GM23338 (cell line): ENCODE data around the gene SPATA4. TPM values are rescaled to one million over a fixed set of nuclear protein-coding genes. Genes with fewer than 3 reads are reported as not detected.

Experiments
- ATAC-seq: fragments of 200-7000 bp; cut with Tn5 transposase; 3 replicates; pipeline ENCODE4 v1.9.1; 2020
- DNase-seq: peaks from one replicate; pipeline ENCODE4 v3.0.0-alpha.2; 2015; ENCODE audit warnings: low spot score
- H2AFZ ChIP-seq: fragments of 200-600 bp; sonication (generic); 2 replicates; pipeline ENCODE4 v1.8.0; 2016; ENCODE audit warnings: antibody characterized with exemption, mild to moderate bottlenecking, moderate library complexity
- H3F3A ChIP-seq: fragments of 200-600 bp; sonication (generic); replicated peaks from 2 replicates; pipeline ENCODE4 v1.8.0; 2017; ENCODE audit warnings: antibody characterized with exemption, mixed run types, low read depth
- H3K27ac ChIP-seq: fragments of 200-600 bp; sonication (generic); 2 replicates; pipeline ENCODE4 v1.6.1; 2016; ENCODE audit warnings: low read depth
- H3K27me3 ChIP-seq: fragments of 200-600 bp; sonication (generic); 2 replicates; pipeline ENCODE4 v1.8.0; 2016; ENCODE audit warnings: mild to moderate bottlenecking, mixed run types, moderate library complexity; ENCODE audit not compliant: insufficient read depth
- H3K36me3 ChIP-seq: fragments of 200-600 bp; sonication (generic); 2 replicates; pipeline ENCODE4 v1.8.0; 2016; ENCODE audit warnings: mild to moderate bottlenecking; ENCODE audit not compliant: insufficient read depth
- H3K4me1 ChIP-seq: fragments of 200-600 bp; sonication (generic); 2 replicates; pipeline ENCODE4 v1.8.0; 2016; ENCODE audit warnings: mild to moderate bottlenecking, moderate library complexity; ENCODE audit not compliant: insufficient read depth
- H3K4me2 ChIP-seq: fragments of 200-600 bp; sonication (generic); 2 replicates; pipeline ENCODE4 v1.7.1; 2017; ENCODE audit warnings: mixed run types
- H3K4me3 ChIP-seq: fragments of 200-600 bp; sonication (generic); 2 replicates; pipeline ENCODE4 v1.6.1; 2016; ENCODE audit warnings: mixed run types
- H3K79me2 ChIP-seq: fragments of 200-600 bp; sonication (generic); replicated peaks from 2 replicates; pipeline ENCODE4 v1.8.0; 2017; ENCODE audit warnings: mild to moderate bottlenecking; ENCODE audit not compliant: insufficient read depth
- H3K9me2 ChIP-seq: fragments of 200-600 bp; sonication (generic); 2 replicates; pipeline ENCODE4 v1.8.0; 2017; ENCODE audit not compliant: insufficient read depth
- H4K20me1 ChIP-seq: fragments of 200-600 bp; sonication (generic); replicated peaks from 2 replicates; pipeline ENCODE4 v1.8.0; 2017; ENCODE audit warnings: mild to moderate bottlenecking; ENCODE audit not compliant: insufficient read depth
- H3K27ac Mint-ChIP-seq: 2 replicates; pipeline ENCODE4 v1.8.0; 2020; ENCODE audit warnings: inconsistent platforms, mild to moderate bottlenecking, moderate library complexity, mixed read lengths
- H3K27me3 Mint-ChIP-seq: 3 replicates; pipeline ENCODE4 v1.8.0; 2022; ENCODE audit warnings: low read depth, mild to moderate bottlenecking, moderate library complexity, mixed read lengths, inconsistent platforms; ENCODE audit not compliant: insufficient read depth, poor library complexity
- H3K36me3 Mint-ChIP-seq: 3 replicates; pipeline ENCODE4 v1.8.0; 2021; ENCODE audit warnings: low read depth, mild to moderate bottlenecking, inconsistent platforms, moderate library complexity, mixed read lengths
- H3K4me1 Mint-ChIP-seq: 3 replicates; pipeline ENCODE4 v1.8.0; 2020; ENCODE audit warnings: mild to moderate bottlenecking, inconsistent platforms, mixed read lengths
- H3K4me3 Mint-ChIP-seq: 3 replicates; pipeline ENCODE4 v1.8.0; 2021; ENCODE audit warnings: moderate library complexity, mild to moderate bottlenecking, inconsistent platforms, mixed read lengths
- H3K9me3 Mint-ChIP-seq: 3 replicates; pipeline ENCODE4 v1.8.0; 2020; ENCODE audit warnings: moderate library complexity, mild to moderate bottlenecking, inconsistent platforms, mixed read lengths
- CREB1 ChIP-seq: fragments of 250-450 bp; sonication (Bioruptor Pico); IDR thresholded peaks from 2 replicates; pipeline ENCODE4 v1.5.0; 2020; ENCODE audit warnings: low read depth, mild to moderate bottlenecking, moderate library complexity
- EZH2 ChIP-seq: fragments of 200-600 bp; sonication (generic); IDR thresholded peaks from one replicate; pipeline ENCODE4 v1.8.0; 2017; ENCODE audit warnings: antibody characterized with exemption, mild to moderate bottlenecking, low read depth; ENCODE audit not compliant: unreplicated experiment
- EZH2phosphoT487 ChIP-seq: fragments of 200-600 bp; sonication (generic); IDR thresholded peaks from one replicate; pipeline ENCODE4 v1.8.1; 2018; ENCODE audit warnings: antibody characterized with exemption; ENCODE audit not compliant: unreplicated experiment
- JUNB ChIP-seq: IDR thresholded peaks from one replicate; pipeline ENCODE4 v1.6.1; 2016; ENCODE audit warnings: antibody characterized with exemption; ENCODE audit not compliant: unreplicated experiment
- NANOG ChIP-seq: IDR thresholded peaks from 2 replicates; pipeline ENCODE4 v1.6.1; 2016; ENCODE audit warnings: antibody characterized with exemption, borderline replicate concordance
- STAT1 ChIP-seq: IDR thresholded peaks from one replicate; pipeline ENCODE4 v1.6.1; 2016; ENCODE audit warnings: antibody characterized with exemption; ENCODE audit not compliant: unreplicated experiment
- ZNF114 ChIP-seq: fragments of 250-450 bp; sonication (Bioruptor Pico); IDR thresholded peaks from 2 replicates; pipeline ENCODE4 v1.5.0; 2020; ENCODE audit warnings: mild to moderate bottlenecking, moderate library complexity
- ZNF331 ChIP-seq: fragments of 250-450 bp; sonication (Bioruptor Pico); IDR thresholded peaks from 2 replicates; pipeline ENCODE4 v1.5.0; 2020; ENCODE audit warnings: low read depth, mild to moderate bottlenecking, moderate library complexity
- polyA plus RNA-seq: library from polyadenylated mRNA; unstranded; fragments of >200 nt; fragmentation: Nextera tagmentation; extraction: Ambion mirVana; gene quantifications from 2 replicates; pipeline ENCODE4 v1.2.1, GENCODE V29; 2016
- total RNA-seq: library from RNA; depleted of rRNA; stranded (reverse); fragments of >200 nt; shearing (Covaris generic); gene quantifications from 2 replicates; pipeline ENCODE4 v1.2.3, GENCODE V29; 2014
- TF ChIP-seq, protein P1 (sequence below): fragments of 250-450 bp; sonication (Bioruptor Pico); IDR thresholded peaks from 2 replicates; pipeline ENCODE4 v1.5.0; 2020; ENCODE audit warnings: mild to moderate bottlenecking, moderate library complexity
- TF ChIP-seq, protein P2 (sequence below): IDR thresholded peaks from 2 replicates; pipeline ENCODE4 v1.6.1; 2016; ENCODE audit warnings: antibody characterized with exemption

SPATA4 gene
- total and polyA plus RNA-seq, 2 experiments from 2014 or later, result not detected

DNA sequence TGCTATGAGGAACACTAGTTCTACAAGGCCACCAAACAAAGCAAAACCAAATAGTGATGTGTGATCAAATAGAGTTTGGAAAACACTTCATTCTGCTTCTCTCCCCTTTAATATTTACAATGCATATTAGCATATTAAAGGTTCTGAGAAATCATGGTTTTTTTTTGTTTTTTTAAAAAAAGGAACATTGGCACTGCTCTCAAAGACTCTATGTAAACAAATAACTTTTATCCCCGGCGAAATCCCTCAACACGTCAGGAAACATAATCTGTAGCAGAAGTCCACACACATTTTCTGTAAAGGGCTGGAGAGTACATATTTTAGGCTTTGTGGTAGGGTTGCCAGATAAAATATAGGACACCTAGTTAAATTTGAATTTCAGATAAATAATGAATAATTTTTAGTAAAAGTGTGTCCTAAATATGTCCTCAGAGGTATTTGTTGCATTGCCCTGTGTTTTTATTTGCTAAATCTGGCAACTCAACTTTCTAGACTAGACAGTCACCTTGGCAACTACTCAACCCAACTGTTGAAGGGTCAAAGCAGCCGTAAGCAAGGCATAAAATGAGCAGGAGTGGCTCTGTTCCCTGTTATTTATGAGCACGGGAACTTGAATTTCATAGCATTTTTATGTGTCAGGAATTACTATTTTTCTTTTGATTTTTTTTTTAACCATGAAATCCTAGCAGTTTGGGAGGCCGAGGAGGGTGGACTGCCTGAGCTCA lies 8.6 kb downstream of the SPATA4 start:
- no peaks in the 10 kb centered on the region for H3K9me2 ChIP-seq
- peak overlapping the region; percentile 43; the same call in 1 of the 2 replicates for H3K27ac ChIP-seq
- Mint-ChIP-seq H3K9me3 (no peaks in the 10 kb centered on the region), H3K27ac (peak overlapping the region; percentile 75), H3K27me3 (no peaks in the 10 kb centered on the region), H3K36me3 (no peaks in the 10 kb centered on the region), H3K4me3 (peak overlapping the region; percentile 9; the same call in 1 of the 3 replicates), H3K4me1 (peaks cover 35% of the 10 kb centered on the region)
- peak overlapping the region; percentile 30; the same call in 1 of the 2 replicates for H3K4me2 ChIP-seq
- H4K20me1 ChIP-seq, result no peaks in the 10 kb centered on the region
- H3K4me1 ChIP-seq, result peaks cover 12% of the 10 kb centered on the region; the same call in 1 of the 2 replicates
- no peak overlapping the region for H2AFZ ChIP-seq
- ATAC-seq (no peak), DNase-seq (no peak)
- H3F3A ChIP-seq, result no peaks in the 10 kb centered on the region
- 0 out of 2 replicates have a peak overlapping the region, but pooled peaks have one; percentile 9 for H3K4me3 ChIP-seq
- no peaks in the 10 kb centered on the region for H3K27me3 ChIP-seq
- H3K36me3 ChIP-seq, result no peaks in the 10 kb centered on the region
- TF ChIP-seq, protein P1, sequence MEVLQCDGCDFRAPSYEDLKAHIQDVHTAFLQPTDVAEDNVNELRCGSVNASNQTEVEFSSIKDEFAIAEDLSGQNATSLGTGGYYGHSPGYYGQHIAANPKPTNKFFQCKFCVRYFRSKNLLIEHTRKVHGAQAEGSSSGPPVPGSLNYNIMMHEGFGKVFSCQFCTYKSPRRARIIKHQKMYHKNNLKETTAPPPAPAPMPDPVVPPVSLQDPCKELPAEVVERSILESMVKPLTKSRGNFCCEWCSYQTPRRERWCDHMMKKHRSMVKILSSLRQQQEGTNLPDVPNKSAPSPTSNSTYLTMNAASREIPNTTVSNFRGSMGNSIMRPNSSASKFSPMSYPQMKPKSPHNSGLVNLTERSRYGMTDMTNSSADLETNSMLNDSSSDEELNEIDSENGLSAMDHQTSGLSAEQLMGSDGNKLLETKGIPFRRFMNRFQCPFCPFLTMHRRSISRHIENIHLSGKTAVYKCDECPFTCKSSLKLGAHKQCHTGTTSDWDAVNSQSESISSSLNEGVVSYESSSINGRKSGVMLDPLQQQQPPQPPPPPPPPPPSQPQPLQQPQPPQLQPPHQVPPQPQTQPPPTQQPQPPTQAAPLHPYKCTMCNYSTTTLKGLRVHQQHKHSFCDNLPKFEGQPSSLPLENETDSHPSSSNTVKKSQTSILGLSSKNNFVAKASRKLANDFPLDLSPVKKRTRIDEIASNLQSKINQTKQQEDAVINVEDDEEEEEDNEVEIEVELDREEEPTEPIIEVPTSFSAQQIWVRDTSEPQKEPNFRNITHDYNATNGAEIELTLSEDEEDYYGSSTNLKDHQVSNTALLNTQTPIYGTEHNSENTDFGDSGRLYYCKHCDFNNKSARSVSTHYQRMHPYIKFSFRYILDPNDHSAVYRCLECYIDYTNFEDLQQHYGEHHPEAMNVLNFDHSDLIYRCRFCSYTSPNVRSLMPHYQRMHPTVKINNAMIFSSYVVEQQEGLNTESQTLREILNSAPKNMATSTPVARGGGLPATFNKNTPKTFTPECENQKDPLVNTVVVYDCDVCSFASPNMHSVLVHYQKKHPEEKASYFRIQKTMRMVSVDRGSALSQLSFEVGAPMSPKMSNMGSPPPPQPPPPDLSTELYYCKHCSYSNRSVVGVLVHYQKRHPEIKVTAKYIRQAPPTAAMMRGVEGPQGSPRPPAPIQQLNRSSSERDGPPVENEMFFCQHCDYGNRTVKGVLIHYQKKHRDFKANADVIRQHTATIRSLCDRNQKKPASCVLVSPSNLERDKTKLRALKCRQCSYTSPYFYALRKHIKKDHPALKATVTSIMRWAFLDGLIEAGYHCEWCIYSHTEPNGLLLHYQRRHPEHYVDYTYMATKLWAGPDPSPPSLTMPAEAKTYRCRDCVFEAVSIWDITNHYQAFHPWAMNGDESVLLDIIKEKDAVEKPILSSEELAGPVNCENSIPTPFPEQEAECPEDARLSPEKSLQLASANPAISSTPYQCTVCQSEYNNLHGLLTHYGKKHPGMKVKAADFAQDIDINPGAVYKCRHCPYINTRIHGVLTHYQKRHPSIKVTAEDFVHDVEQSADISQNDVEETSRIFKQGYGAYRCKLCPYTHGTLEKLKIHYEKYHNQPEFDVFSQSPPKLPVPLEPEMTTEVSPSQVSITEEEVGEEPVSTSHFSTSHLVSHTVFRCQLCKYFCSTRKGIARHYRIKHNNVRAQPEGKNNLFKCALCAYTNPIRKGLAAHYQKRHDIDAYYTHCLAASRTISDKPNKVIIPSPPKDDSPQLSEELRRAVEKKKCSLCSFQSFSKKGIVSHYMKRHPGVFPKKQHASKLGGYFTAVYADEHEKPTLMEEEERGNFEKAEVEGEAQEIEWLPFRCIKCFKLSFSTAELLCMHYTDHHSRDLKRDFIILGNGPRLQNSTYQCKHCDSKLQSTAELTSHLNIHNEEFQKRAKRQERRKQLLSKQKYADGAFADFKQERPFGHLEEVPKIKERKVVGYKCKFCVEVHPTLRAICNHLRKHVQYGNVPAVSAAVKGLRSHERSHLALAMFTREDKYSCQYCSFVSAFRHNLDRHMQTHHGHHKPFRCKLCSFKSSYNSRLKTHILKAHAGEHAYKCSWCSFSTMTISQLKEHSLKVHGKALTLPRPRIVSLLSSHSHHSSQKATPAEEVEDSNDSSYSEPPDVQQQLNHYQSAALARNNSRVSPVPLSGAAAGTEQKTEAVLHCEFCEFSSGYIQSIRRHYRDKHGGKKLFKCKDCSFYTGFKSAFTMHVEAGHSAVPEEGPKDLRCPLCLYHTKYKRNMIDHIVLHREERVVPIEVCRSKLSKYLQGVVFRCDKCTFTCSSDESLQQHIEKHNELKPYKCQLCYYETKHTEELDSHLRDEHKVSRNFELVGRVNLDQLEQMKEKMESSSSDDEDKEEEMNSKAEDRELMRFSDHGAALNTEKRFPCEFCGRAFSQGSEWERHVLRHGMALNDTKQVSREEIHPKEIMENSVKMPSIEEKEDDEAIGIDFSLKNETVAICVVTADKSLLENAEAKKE (CRISPR knock-in tag), result no peak
- H3K79me2 ChIP-seq, result no peaks in the 10 kb centered on the region

DNA sequence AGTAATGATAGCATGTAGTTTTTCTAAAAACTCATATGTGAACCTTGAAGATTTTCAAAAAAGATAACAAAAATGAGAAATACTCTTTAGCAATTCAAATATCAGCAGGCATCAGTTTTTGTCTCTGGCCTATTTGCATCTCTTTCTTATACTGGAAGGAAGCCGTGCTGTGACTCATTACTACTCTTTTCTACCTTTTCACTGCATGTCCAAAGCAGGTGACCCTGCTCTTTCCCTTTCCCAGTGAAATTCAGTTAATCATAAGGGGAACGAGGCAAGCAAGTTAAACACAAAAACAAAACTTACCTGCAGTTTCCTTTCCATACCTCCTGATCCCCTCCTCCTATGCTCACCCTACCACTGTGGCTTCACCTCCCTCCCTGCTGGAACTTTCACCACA lies 9.3 kb downstream of the SPATA4 start:
- Histone ChIP-seq H4K20me1 (no peaks in the 10 kb centered on the region), H3F3A (no peaks in the 10 kb centered on the region), H3K27ac (peak overlapping the region; percentile 43; the same call in 1 of the 2 replicates), H3K4me3 (0 out of 2 replicates have a peak overlapping the region, but pooled peaks have one; percentile 9), H3K79me2 (no peaks in the 10 kb centered on the region), H3K36me3 (no peaks in the 10 kb centered on the region), H3K4me2 (peak overlapping the region; percentile 30; the same call in 1 of the 2 replicates), H3K9me2 (no peaks in the 10 kb centered on the region), H3K4me1 (peaks cover 12% of the 10 kb centered on the region; the same call in 1 of the 2 replicates), H2AFZ (no peak overlapping the region), H3K27me3 (no peaks in the 10 kb centered on the region)
- H3K4me1 Mint-ChIP-seq, result peaks cover 27% of the 10 kb centered on the region
- H3K27me3 Mint-ChIP-seq, result no peaks in the 10 kb centered on the region
- H3K27ac Mint-ChIP-seq, result peak overlapping the region; percentile 75
- DNase-seq (peak; percentile 24), ATAC-seq (peak; percentile 80)
- peak overlapping the region; percentile 9; the same call in 1 of the 3 replicates for H3K4me3 Mint-ChIP-seq
- no peaks in the 10 kb centered on the region for H3K9me3 Mint-ChIP-seq
- no peaks in the 10 kb centered on the region for H3K36me3 Mint-ChIP-seq
- TF ChIP-seq ZNF331 (CRISPR knock-in tag), result no peak
- TF ChIP-seq EZH2, result no peak
- no peak for TF ChIP-seq EZH2phosphoT487
- no peak for TF ChIP-seq STAT1
- TF ChIP-seq ZNF114 (CRISPR knock-in tag), result no peak
- TF ChIP-seq, protein P2, sequence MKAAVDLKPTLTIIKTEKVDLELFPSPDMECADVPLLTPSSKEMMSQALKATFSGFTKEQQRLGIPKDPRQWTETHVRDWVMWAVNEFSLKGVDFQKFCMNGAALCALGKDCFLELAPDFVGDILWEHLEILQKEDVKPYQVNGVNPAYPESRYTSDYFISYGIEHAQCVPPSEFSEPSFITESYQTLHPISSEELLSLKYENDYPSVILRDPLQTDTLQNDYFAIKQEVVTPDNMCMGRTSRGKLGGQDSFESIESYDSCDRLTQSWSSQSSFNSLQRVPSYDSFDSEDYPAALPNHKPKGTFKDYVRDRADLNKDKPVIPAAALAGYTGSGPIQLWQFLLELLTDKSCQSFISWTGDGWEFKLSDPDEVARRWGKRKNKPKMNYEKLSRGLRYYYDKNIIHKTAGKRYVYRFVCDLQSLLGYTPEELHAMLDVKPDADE, result no peak
- no peak for TF ChIP-seq JUNB
- no peak for TF ChIP-seq CREB1 (CRISPR knock-in tag)
- no peak for TF ChIP-seq NANOG
